ENCODE data around the gene TAF4.

DNA sequence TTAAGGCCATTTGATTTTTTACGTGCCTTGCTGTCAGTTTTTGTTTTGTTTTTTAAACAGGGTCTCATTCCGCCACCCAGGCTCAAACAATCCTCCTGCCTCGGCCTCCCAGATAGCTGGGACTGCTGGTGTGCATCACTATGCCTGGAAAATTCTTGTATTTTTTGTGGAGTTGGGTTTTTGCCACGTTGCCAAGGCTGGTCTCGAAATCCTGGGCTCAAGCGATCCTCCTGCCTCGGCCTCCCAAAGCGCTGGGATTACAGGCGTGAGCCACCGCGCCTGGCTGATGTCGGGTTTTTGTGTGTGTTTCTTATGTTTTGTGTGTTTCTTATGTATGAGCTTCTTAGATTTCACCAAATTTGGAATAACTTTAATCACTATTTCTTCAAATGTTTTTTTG is 104.8 kb downstream of the TAF4 start:
- TF ChIP-seq POLR2AphosphoS5 (IDR thresholded peaks at IDR 0.05; ENCODE audit: insufficient read depth, low read depth, low read length), result no peak
- TF ChIP-seq, protein P1, sequence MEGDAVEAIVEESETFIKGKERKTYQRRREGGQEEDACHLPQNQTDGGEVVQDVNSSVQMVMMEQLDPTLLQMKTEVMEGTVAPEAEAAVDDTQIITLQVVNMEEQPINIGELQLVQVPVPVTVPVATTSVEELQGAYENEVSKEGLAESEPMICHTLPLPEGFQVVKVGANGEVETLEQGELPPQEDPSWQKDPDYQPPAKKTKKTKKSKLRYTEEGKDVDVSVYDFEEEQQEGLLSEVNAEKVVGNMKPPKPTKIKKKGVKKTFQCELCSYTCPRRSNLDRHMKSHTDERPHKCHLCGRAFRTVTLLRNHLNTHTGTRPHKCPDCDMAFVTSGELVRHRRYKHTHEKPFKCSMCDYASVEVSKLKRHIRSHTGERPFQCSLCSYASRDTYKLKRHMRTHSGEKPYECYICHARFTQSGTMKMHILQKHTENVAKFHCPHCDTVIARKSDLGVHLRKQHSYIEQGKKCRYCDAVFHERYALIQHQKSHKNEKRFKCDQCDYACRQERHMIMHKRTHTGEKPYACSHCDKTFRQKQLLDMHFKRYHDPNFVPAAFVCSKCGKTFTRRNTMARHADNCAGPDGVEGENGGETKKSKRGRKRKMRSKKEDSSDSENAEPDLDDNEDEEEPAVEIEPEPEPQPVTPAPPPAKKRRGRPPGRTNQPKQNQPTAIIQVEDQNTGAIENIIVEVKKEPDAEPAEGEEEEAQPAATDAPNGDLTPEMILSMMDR (IDR thresholded peaks at IDR 0.05; ENCODE audit: extremely low read depth in 1 of 2, insufficient read depth in 1 of 2, low read depth in 1 of 2, low read length in 2 of 2), result no peak
- TF ChIP-seq MYC (IDR thresholded peaks at IDR 0.05; ENCODE audit: low read depth, low read length), result no peak

Data from endothelial cell of umbilical vein (primary cell).